Suprapubic skin (tissue), 4 donors: ENCODE measurements around the gene GLIS1.

Experiments
- CTCF ChIP-seq, 2 donors: fragments of 200-600 bp in 1 of 2; fragments of 450-650 bp in 1 of 2; sonication (generic) in 1 of 2; IDR thresholded peaks; one replicate each; pipeline ENCODE4 v1.5.1; 2016 to 2019; ENCODE audit warnings: antibody characterized with exemption in 2 of 2, mild to moderate bottlenecking in 1 of 2, moderate library complexity in 1 of 2
- POLR2A ChIP-seq, 2 donors: fragments of 450-650 bp; IDR thresholded peaks; one replicate each; pipeline ENCODE4 v1.6.1; 2017; ENCODE audit warnings: antibody characterized with exemption in 2 of 2, mild to moderate bottlenecking in 2 of 2, moderate library complexity in 2 of 2
- POLR2AphosphoS5 ChIP-seq, 3 donors: sonication (generic); formaldehyde crosslinking; IDR thresholded peaks; one replicate each; pipeline ENCODE4 v1.6.1; 2017; ENCODE audit warnings: antibody characterized with exemption in 3 of 3

GRCh38 chr1:53712276-53712675 lies 26.7 kb downstream of the GLIS1 start:
- TF ChIP-seq CTCF (IDR thresholded peaks at IDR 0.05): no peak
- TF ChIP-seq POLR2AphosphoS5 (IDR thresholded peaks at IDR 0.05): no peak
- no peak for TF ChIP-seq POLR2A (IDR thresholded peaks at IDR 0.05)
